ENCODE data around the gene PRKCH. TPM values are rescaled to one million over a fixed set of nuclear protein-coding genes. Genes with fewer than 3 reads are reported as not detected.

PRKCH gene
- total and polyA plus RNA-seq, 7 experiments from 2014 or later, result 191 to 359 (median 314) TPM

DNA sequence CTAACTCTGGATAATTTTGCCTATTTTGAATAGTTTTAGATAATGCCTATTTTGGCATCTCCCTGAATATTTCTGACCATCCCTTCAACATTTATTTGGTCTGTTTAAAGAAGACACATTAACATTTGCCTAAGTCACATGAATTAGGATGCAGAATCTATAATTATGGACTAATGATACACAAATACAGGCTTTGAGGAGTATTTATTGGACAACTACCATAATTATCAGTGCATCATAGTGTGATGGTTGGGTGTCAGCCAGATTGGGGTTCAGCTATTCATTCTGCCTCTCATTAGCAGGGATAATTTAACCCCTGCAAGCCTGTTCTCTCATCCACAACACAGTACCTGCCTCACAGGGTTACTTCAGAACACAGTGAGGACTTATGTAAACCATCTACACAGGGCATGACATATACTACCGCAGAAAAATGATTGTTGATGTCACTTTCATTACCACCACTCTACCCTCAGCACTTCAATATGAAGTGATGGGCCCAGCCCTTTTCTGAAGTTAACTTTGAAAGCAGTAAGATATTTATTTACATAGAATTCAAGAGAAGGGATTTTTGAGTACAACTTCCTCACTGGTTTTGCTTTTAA is 14.4 kb downstream of the PRKCH start:
- Mint-ChIP-seq H3K36me3 (peaks cover 4 to 32% (median 10%) of the 10 kb centered on the region in 5 donors), H3K4me1 (peaks cover 60 to 88% (median 77%) of the 10 kb centered on the region in 7 donors), H3K9me3 (peaks cover 0 to 5% (median 0%) of the 10 kb centered on the region in 11 donors), H3K27me3 (no peaks in the 10 kb centered on the region), H3K27ac (peak overlapping the region in 8 of 9 donors; percentile 96 to 100 (median 100)), H3K4me3 (peak overlapping the region; percentile 65 to 97 (median 84))
- intact Hi-C loops (cut with micrococcal nuclease), result loop anchor here (1.0 to 5.0 kb wide), 4 partner anchors 9 to 362 kb away; partner anchors contain the start of gene HIF1A (in 1 of the 2)
- POLR2A ChIA-PET, result interaction anchor here (0.6 to 10.5 kb wide), 11 partner anchors 8 to 648 kb away, joined by 3 to 214 read pairs (median 6); partner anchors contain the start of gene PRKCH
- Histone ChIP-seq H3K9me3 (ENCODE audit: control insufficient read depth in 2 of 3, low read length in 3 of 3) (no peaks in the 10 kb centered on the region), H3K27ac (ENCODE audit: low read depth, low read length) (peak overlapping the region; percentile 94), H3K4me3 (ENCODE audit: low read length) (peak overlapping the region; percentile 4), H3K36me3 (ENCODE audit: control insufficient read depth in 2 of 3, insufficient read depth in 3 of 3, low read length in 3 of 3) (no peaks in the 10 kb centered on the region), H3K27me3 (ENCODE audit: control insufficient read depth in 2 of 2, insufficient read depth in 2 of 2, low read length in 2 of 2) (no peaks in the 10 kb centered on the region), H3K4me1 (ENCODE audit: control insufficient read depth in 2 of 2, insufficient read depth in 2 of 2, low read length in 2 of 2) (peaks cover 80 to 86% of the 10 kb centered on the region in 2 donors)
- DNase-seq, result peak in 7 of 9 donors; percentile 55 to 84 (median 78)
- CTCF ChIA-PET, result interaction anchor here (0.9 to 2.7 kb wide), 2 partner anchors 13 kb away, joined by 4 to 15 read pairs; partner anchors contain the start of gene PRKCH
- peak; percentile 77 for ATAC-seq

DNA sequence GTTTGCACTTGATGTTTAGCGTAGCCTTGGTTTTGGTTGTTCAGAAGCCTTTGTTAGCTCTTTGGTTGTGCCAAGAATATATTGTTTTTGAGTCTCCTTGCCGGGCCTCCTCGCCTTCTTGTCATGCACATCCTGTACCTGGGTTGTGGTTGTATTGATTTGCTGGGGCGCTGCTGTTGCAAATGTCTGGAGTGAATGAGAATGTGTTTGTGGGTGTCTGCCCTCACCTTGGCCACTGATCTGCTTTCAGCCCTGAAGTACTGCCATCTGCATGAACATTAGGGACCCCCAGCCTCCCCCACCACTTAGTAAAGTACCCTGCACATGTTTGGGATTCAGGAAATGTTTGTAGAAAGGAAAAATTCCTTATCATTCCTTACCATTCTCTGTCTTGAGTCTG is 16.5 kb downstream of the PRKCH start:
- peak; percentile 46 to 96 (median 91) for DNase-seq
- H3K4me1 Mint-ChIP-seq, result peaks cover 57 to 94% (median 74%) of the 10 kb centered on the region in 7 donors
- POLR2A ChIA-PET, result interaction anchor here (0.6 to 10.5 kb wide), 14 partner anchors 6 to 368 kb away, joined by 3 to 214 read pairs (median 4); partner anchors contain the start of gene PRKCH
- Histone ChIP-seq H3K4me3 (ENCODE audit: low read length) (peak overlapping the region; percentile 46), H3K36me3 (ENCODE audit: control insufficient read depth in 2 of 3, insufficient read depth in 3 of 3, low read length in 3 of 3) (no peaks in the 10 kb centered on the region), H3K27me3 (ENCODE audit: control insufficient read depth in 2 of 2, insufficient read depth in 2 of 2, low read length in 2 of 2) (no peaks in the 10 kb centered on the region), H3K4me1 (ENCODE audit: control insufficient read depth in 2 of 2, insufficient read depth in 2 of 2, low read length in 2 of 2) (peaks cover 84 to 90% of the 10 kb centered on the region in 2 donors), H3K9me3 (ENCODE audit: control insufficient read depth in 2 of 3, low read length in 3 of 3) (no peaks in the 10 kb centered on the region), H3K27ac (ENCODE audit: low read depth, low read length) (peak overlapping the region; percentile 94)
- H3K4me3 Mint-ChIP-seq, result peak overlapping the region; percentile 60 to 97 (median 80)
- peaks cover 0 to 5% (median 0%) of the 10 kb centered on the region in 11 donors for H3K9me3 Mint-ChIP-seq
- peak; percentile 76 for ATAC-seq
- H3K27ac Mint-ChIP-seq, result peak overlapping the region in 8 of 9 donors; percentile 96 to 100 (median 100)
- intact Hi-C loops (cut with micrococcal nuclease), result loop anchor here in 1 of 2 donors (1.0 to 5.0 kb wide), 6 partner anchors 12 to 359 kb away; partner anchors contain the start of gene HIF1A
- peaks cover 4 to 46% (median 18%) of the 10 kb centered on the region in 5 donors for H3K36me3 Mint-ChIP-seq
- no peaks in the 10 kb centered on the region for H3K27me3 Mint-ChIP-seq
- CTCF ChIA-PET, result interaction anchor here (0.6 to 2.0 kb wide), 3 partner anchors 8 to 138 kb away, joined by 3 to 8 read pairs (median 3); no protein-coding TSS in a partner anchor

DNA sequence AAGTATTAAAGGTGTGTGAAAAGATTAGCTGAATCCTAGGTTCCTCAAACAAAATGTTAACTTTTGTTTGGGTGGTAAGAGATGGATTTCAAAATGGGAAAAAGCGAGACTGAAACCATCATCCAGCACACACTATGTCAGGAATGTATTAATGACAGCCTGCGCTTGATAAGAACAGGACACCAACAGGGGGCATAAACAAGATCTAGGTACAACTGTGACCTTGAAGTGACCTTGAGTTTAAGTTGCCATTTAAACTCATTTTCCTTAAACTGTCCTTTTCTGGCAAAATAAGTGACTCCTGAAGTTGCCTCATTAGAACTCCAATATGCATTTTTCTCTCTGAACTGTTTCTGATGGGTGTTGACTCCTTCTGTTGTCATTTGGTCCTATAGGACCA is 17.1 kb downstream of the PRKCH start:
- H3K27ac ChIP-seq (ENCODE audit: low read depth, low read length), result peak overlapping the region; percentile 94
- ChIA-PET POLR2A (interaction anchor here (0.5 to 10.5 kb wide), 13 partner anchors 5 to 368 kb away, joined by 3 to 214 read pairs (median 6); partner anchors contain the start of gene PRKCH), CTCF (interaction anchor here (0.7 to 2.0 kb wide), 2 partner anchors 8 to 90 kb away, joined by 4 to 8 read pairs; no protein-coding TSS in a partner anchor)
- H3K4me3 ChIP-seq (ENCODE audit: low read length), result peak overlapping the region; percentile 28
- H3K9me3 Mint-ChIP-seq, result peaks cover 0 to 5% (median 0%) of the 10 kb centered on the region in 11 donors
- peaks cover 85 to 90% of the 10 kb centered on the region in 2 donors for H3K4me1 ChIP-seq (ENCODE audit: control insufficient read depth in 2 of 2, insufficient read depth in 2 of 2, low read length in 2 of 2)
- H3K36me3 Mint-ChIP-seq, result peaks cover 4 to 47% (median 18%) of the 10 kb centered on the region in 5 donors
- ATAC-seq (no peak), DNase-seq (no peak)
- no peaks in the 10 kb centered on the region for H3K9me3 ChIP-seq (ENCODE audit: control insufficient read depth in 2 of 3, low read length in 3 of 3)
- H3K4me3 Mint-ChIP-seq, result peak overlapping the region; percentile 60 to 97 (median 80)
- no peaks in the 10 kb centered on the region for H3K27me3 Mint-ChIP-seq
- peaks cover 54 to 94% (median 77%) of the 10 kb centered on the region in 7 donors for H3K4me1 Mint-ChIP-seq
- intact Hi-C loops (cut with micrococcal nuclease), result loop anchor here in 1 of 2 donors (1.0 to 5.0 kb wide), 3 partner anchors 12 to 359 kb away; partner anchors contain the start of gene HIF1A
- no peaks in the 10 kb centered on the region for H3K36me3 ChIP-seq (ENCODE audit: control insufficient read depth in 2 of 3, insufficient read depth in 3 of 3, low read length in 3 of 3)
- no peaks in the 10 kb centered on the region for H3K27me3 ChIP-seq (ENCODE audit: control insufficient read depth in 2 of 2, insufficient read depth in 2 of 2, low read length in 2 of 2)
- peak overlapping the region in 8 of 9 donors; percentile 96 to 100 (median 100) for H3K27ac Mint-ChIP-seq

DNA sequence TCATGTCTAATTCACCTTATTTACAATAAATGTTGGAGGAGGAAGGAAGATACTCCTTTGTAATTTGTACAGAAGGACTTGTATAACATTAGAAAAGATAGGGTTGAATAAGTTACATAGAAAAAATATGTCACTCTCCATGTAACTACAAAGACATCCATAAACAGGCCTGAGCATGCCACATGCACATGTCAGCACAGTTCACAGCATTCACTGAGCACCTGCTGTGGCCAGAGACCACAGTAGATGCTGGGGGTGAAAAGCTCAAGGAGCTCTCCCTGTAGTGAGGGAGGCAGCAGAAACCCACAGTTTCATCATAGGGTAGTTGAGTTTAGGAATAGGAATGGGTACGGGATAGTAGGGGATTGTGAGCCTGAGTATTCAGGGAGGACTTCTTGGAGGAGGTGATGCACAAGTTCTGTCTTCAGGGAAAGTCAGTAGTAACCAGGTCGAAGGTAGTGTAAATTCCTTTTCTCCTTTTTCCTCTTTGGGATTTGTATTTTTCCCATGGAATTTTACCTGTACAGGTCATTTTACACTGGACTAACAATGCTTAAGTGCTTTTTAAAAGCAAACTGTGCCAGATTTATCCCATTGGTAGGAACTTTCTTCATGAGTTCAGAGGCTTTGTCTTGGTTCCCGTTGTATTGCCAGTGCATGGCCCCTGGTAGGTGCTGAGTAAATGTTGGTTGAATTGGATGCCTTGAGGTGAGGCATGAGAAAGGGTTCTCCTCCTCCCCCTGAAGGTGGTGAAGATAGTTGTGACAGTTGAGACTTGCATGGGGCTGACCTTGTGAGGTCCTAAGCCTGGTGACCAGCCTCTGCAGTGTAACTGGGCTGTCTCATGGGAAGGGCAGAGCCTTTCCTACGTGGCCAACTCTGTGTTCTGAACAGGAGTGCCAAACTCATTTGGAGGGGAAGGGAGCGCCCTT is 20.2 kb downstream of the PRKCH start:
- H3K4me1 ChIP-seq (ENCODE audit: control insufficient read depth in 2 of 2, insufficient read depth in 2 of 2, low read length in 2 of 2), result peaks cover 92 to 94% of the 10 kb centered on the region in 2 donors
- peaks cover 0 to 43% (median 13%) of the 10 kb centered on the region in 5 donors for H3K36me3 Mint-ChIP-seq

GRCh38 chr14:61342486-61342885 is 21.1 kb downstream of the PRKCH start:
- Mint-ChIP-seq H3K4me1 (peaks cover 18 to 94% (median 82%) of the 10 kb centered on the region in 7 donors), H3K4me3 (peak overlapping the region; percentile 76 to 97 (median 82)), H3K36me3 (peaks cover 0 to 47% (median 13%) of the 10 kb centered on the region in 5 donors), H3K27ac (peak overlapping the region in 8 of 9 donors; percentile 92 to 100 (median 98)), H3K9me3 (peaks cover 0 to 4% (median 0%) of the 10 kb centered on the region in 11 donors), H3K27me3 (no peaks in the 10 kb centered on the region)
- ChIA-PET CTCF (interaction anchor here (0.9 to 2.0 kb wide), 7 partner anchors 9 to 44 kb away, joined by 3 to 8 read pairs (median 3); partner anchors contain the start of gene PRKCH), POLR2A (interaction anchor here (0.6 to 10.5 kb wide), 11 partner anchors 8 to 64 kb away, joined by 3 to 142 read pairs (median 5); partner anchors contain the start of gene PRKCH)
- H3K4me1 ChIP-seq (ENCODE audit: control insufficient read depth in 2 of 2, insufficient read depth in 2 of 2, low read length in 2 of 2), result peaks cover 92% of the 10 kb centered on the region in 2 donors
- no peaks in the 10 kb centered on the region for H3K27me3 ChIP-seq (ENCODE audit: control insufficient read depth in 2 of 2, insufficient read depth in 2 of 2, low read length in 2 of 2)
- peak; percentile 76 for ATAC-seq
- no peaks in the 10 kb centered on the region for H3K9me3 ChIP-seq (ENCODE audit: control insufficient read depth in 2 of 3, low read length in 3 of 3)
- intact Hi-C loops (cut with micrococcal nuclease), result loop anchor here (1.0 to 5.0 kb wide), 17 partner anchors 8 to 355 kb away; partner anchors contain the start of gene HIF1A (in 1 of the 2)
- DNase-seq, result peak; percentile 46 to 91 (median 87)
- H3K4me3 ChIP-seq (ENCODE audit: low read length), result peak overlapping the region; percentile 28
- H3K36me3 ChIP-seq (ENCODE audit: control insufficient read depth in 2 of 3, insufficient read depth in 3 of 3, low read length in 3 of 3), result no peaks in the 10 kb centered on the region
- H3K27ac ChIP-seq (ENCODE audit: low read depth, low read length), result peak overlapping the region; percentile 76

More for the DNA sequence above, 20.2 kb downstream of the PRKCH start:
- Mint-ChIP-seq H3K9me3 (peaks cover 0 to 4% (median 0%) of the 10 kb centered on the region in 11 donors), H3K27me3 (no peaks in the 10 kb centered on the region), H3K4me1 (peaks cover 24 to 90% (median 76%) of the 10 kb centered on the region in 7 donors), H3K4me3 (peak overlapping the region; percentile 76 to 97 (median 82)), H3K27ac (peak overlapping the region in 8 of 9 donors; percentile 92 to 100 (median 98))
- Histone ChIP-seq H3K36me3 (ENCODE audit: control insufficient read depth in 2 of 3, insufficient read depth in 3 of 3, low read length in 3 of 3) (no peaks in the 10 kb centered on the region), H3K27me3 (ENCODE audit: control insufficient read depth in 2 of 2, insufficient read depth in 2 of 2, low read length in 2 of 2) (no peaks in the 10 kb centered on the region), H3K4me3 (ENCODE audit: low read length) (peak overlapping the region; percentile 28), H3K27ac (ENCODE audit: low read depth, low read length) (peak overlapping the region; percentile 76), H3K9me3 (ENCODE audit: control insufficient read depth in 2 of 3, low read length in 3 of 3) (no peaks in the 10 kb centered on the region)
- ChIA-PET CTCF (interaction anchor here (0.9 to 2.0 kb wide), 8 partner anchors 8 to 45 kb away, joined by 3 to 8 read pairs (median 3); partner anchors contain the start of gene PRKCH), POLR2A (interaction anchor here (0.7 to 10.5 kb wide), 10 partner anchors 8 to 193 kb away, joined by 3 to 142 read pairs (median 5); partner anchors contain the start of gene PRKCH)
- intact Hi-C loops (cut with micrococcal nuclease), result loop anchor here (1.0 to 5.0 kb wide), 17 partner anchors 7 to 356 kb away; partner anchors contain the start of gene HIF1A (in 1 of the 2)
- DNase-seq (peak in 1 of 9 donors; percentile 40), ATAC-seq (no peak)

Data from naive thymus-derived CD4-positive, alpha-beta T cell (primary cell).